ENCODE results near the gene MRPL24.

The MRPL24 gene

GRCh38 chr1:156786640-156787039 is 45.8 kb upstream of the MRPL24 start:
- no peaks in the 10 kb centered on the region for H3K27me3 ChIP-seq (ENCODE audit: insufficient read depth, poor library complexity, severe bottlenecking)
- H3K4me3 ChIP-seq (replicated peaks; ENCODE audit: insufficient read depth, low read length) = no peak overlapping the region
- DNase-seq (ENCODE audit: low read depth in 1 of 2, low spot score in 1 of 2) = no peak
- TF ChIP-seq SPI1 (IDR thresholded peaks at IDR 0.05; ENCODE audit: borderline replicate concordance, low read depth) (peak; percentile 11; the same call in 1 of the 2 replicates), POLR2AphosphoS5 (IDR thresholded peaks at IDR 0.05; ENCODE audit: low read depth) (no peak), CTCF (IDR thresholded peaks at IDR 0.05; ENCODE audit: insufficient read depth, low read length) (no peak), REST (IDR thresholded peaks at IDR 0.05; ENCODE audit: insufficient replicate concordance, low read depth) (no peak)
- no peak overlapping the region for H3K27ac ChIP-seq (replicated peaks)

GRCh38 chr1:156785458-156785857 is 44.6 kb upstream of the MRPL24 start:
- TF ChIP-seq CTCF (IDR thresholded peaks at IDR 0.05; ENCODE audit: insufficient read depth, low read length) = no peak
- TF ChIP-seq REST (IDR thresholded peaks at IDR 0.05; ENCODE audit: insufficient replicate concordance, low read depth) = no peak
- no peak for TF ChIP-seq GABPA (IDR thresholded peaks at IDR 0.05; ENCODE audit: low read depth)
- TF ChIP-seq SPI1 (IDR thresholded peaks at IDR 0.05; ENCODE audit: borderline replicate concordance, low read depth) = no peak
- no peak for TF ChIP-seq POLR2AphosphoS5 (IDR thresholded peaks at IDR 0.05; ENCODE audit: low read depth)
- H3K4me3 ChIP-seq (replicated peaks; ENCODE audit: insufficient read depth, low read length) = no peak overlapping the region
- no peak for DNase-seq (ENCODE audit: low read depth in 1 of 2, low spot score in 1 of 2)
- H3K27me3 ChIP-seq (ENCODE audit: insufficient read depth, poor library complexity, severe bottlenecking) = no peaks in the 10 kb centered on the region
- H3K27ac ChIP-seq (replicated peaks) = no peak overlapping the region

GRCh38 chr1:156781585-156782186 is 40.8 kb upstream of the MRPL24 start:
- no peak overlapping the region for H3K4me3 ChIP-seq (replicated peaks; ENCODE audit: insufficient read depth, low read length)
- DNase-seq (ENCODE audit: low read depth in 1 of 2, low spot score in 1 of 2) = no peak
- no peak overlapping the region for H3K27ac ChIP-seq (replicated peaks)
- no peaks in the 10 kb centered on the region for H3K27me3 ChIP-seq (ENCODE audit: insufficient read depth, poor library complexity, severe bottlenecking)
- TF ChIP-seq REST (IDR thresholded peaks at IDR 0.05; ENCODE audit: insufficient replicate concordance, low read depth) (no peak), GABPA (IDR thresholded peaks at IDR 0.05; ENCODE audit: low read depth) (no peak), CTCF (IDR thresholded peaks at IDR 0.05; ENCODE audit: insufficient read depth, low read length) (no peak), POLR2AphosphoS5 (IDR thresholded peaks at IDR 0.05; ENCODE audit: low read depth) (no peak), SPI1 (IDR thresholded peaks at IDR 0.05; ENCODE audit: borderline replicate concordance, low read depth) (no peak)

All from HL-60 (cell line).